CD8-positive, alpha-beta memory T cell (primary cell): ENCODE measurements around the gene CCK. TPM values are rescaled to one million over a fixed set of nuclear protein-coding genes. Genes with fewer than 3 reads are reported as not detected.

Source experiments
- CTCF ChIA-PET: fragments of 350-600 bp; sonication (Branson Sonifier 250); formaldehyde crosslinking; loops from one replicate; lab custom pipeline; 2021; ENCODE audit warnings: antibody characterized with exemption; lab: Charles Lee
- POLR2A ChIA-PET: fragments of 350-600 bp; sonication (Branson Sonifier 250); formaldehyde crosslinking; loops from one replicate; lab custom pipeline; 2021; ENCODE audit warnings: antibody characterized with exemption; lab: Charles Lee
- DNase-seq, 5 donors: peaks; one replicate each; pipeline versions ENCODE4 v3.0.0 to v3.0.0-alpha.2; 2020 to 2022; ENCODE audit warnings: mixed read lengths in 1 of 5
- H3K27ac ChIP-seq: one replicate; pipeline ENCODE4 v1.7.0; 2013; ENCODE audit warnings: low read depth, mild to moderate bottlenecking, low read length, moderate library complexity
- H3K27me3 ChIP-seq: 2 replicates; pipeline ENCODE4 v1.7.0; 2013; ENCODE audit warnings: low read length, mild to moderate bottlenecking; ENCODE audit not compliant: insufficient read depth, poor library complexity, severe bottlenecking
- H3K36me3 ChIP-seq: 2 replicates; pipeline ENCODE4 v1.7.0; 2013; ENCODE audit warnings: mild to moderate bottlenecking, low read length, moderate library complexity; ENCODE audit not compliant: insufficient read depth
- H3K4me1 ChIP-seq: 2 replicates; pipeline ENCODE4 v1.7.0; 2013; ENCODE audit warnings: mild to moderate bottlenecking, low read length, moderate library complexity; ENCODE audit not compliant: insufficient read depth
- H3K4me3 ChIP-seq: 2 replicates; pipeline ENCODE4 v1.7.0; 2013; ENCODE audit warnings: mild to moderate bottlenecking, low read length
- H3K9me3 ChIP-seq: 2 replicates; pipeline ENCODE4 v1.7.0; 2013; ENCODE audit warnings: mild to moderate bottlenecking, low read length
- H3K27ac Mint-ChIP-seq, 8 donors: one replicate each; pipeline ENCODE4 v1.8.0; 2020 to 2021; ENCODE audit warnings: mixed read lengths in 8 of 8, mild to moderate bottlenecking in 6 of 8, inconsistent platforms in 3 of 8, moderate library complexity in 3 of 8
- H3K27me3 Mint-ChIP-seq, 2 donors: one replicate each; pipeline ENCODE4 v1.8.0; 2020 to 2021; ENCODE audit warnings: mixed read lengths in 2 of 2, mild to moderate bottlenecking in 1 of 2, moderate library complexity in 1 of 2
- H3K36me3 Mint-ChIP-seq, 3 donors: one replicate each; pipeline ENCODE4 v1.8.0; 2020 to 2021; ENCODE audit warnings: mixed read lengths in 3 of 3, inconsistent platforms in 1 of 3, mild to moderate bottlenecking in 1 of 3
- H3K4me1 Mint-ChIP-seq, 3 donors: one replicate each; pipeline ENCODE4 v1.8.0; 2020 to 2021; ENCODE audit warnings: mixed read lengths in 3 of 3, inconsistent platforms in 1 of 3, mild to moderate bottlenecking in 1 of 3
- H3K4me3 Mint-ChIP-seq, 7 donors: one replicate each; pipeline ENCODE4 v1.8.0; 2020 to 2021; ENCODE audit warnings: mixed read lengths in 7 of 7, mild to moderate bottlenecking in 6 of 7, moderate library complexity in 4 of 7, inconsistent platforms in 2 of 7
- H3K9me3 Mint-ChIP-seq, 5 donors: one replicate each; pipeline ENCODE4 v1.8.0; 2020 to 2022; ENCODE audit warnings: mixed read lengths in 5 of 5, mild to moderate bottlenecking in 3 of 5, moderate library complexity in 2 of 5, inconsistent platforms in 1 of 5
- polyA plus RNA-seq: library from polyadenylated mRNA; unstranded; fragments of 300-500 nt; fragmentation: Illumina TruSeq; gene quantifications from one replicate; pipeline ENCODE4 v1.2.3, GENCODE V29; 2021
- total RNA-seq, 2 experiments: library from RNA; stranded (reverse); gene quantifications; one replicate each; pipeline ENCODE4 v1.2.3, GENCODE V29; 2021

Gene CCK
- total and polyA plus RNA-seq, 3 experiments from 2014 or later = not detected

DNA sequence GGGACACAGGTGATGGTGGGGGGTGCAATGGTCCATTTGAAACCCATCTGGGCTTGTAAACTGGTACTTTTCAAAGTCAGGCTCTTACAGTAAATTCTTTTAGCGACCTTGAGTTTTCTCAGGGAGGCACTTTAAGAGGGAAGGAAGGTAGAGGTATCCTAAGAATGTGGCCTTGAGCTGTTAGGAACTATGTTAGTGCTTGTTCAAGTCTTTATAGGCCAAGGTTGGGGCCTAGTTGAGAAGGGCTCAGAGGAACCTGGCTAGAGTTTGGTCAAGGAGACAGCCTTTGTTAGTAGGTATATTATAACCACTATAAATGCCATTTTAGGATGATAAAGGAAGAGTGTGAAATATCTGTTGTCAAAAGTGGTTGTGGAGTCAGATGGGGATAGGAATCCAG is 9.2 kb upstream of the CCK start:
- no peak overlapping the region for H3K27ac Mint-ChIP-seq
- H3K36me3 ChIP-seq = no peaks in the 10 kb centered on the region
- H3K27me3 Mint-ChIP-seq = peaks cover 6 to 8% of the 10 kb centered on the region in 2 donors
- no peak overlapping the region for H3K27ac ChIP-seq
- no peak for DNase-seq
- H3K4me3 Mint-ChIP-seq = no peak overlapping the region
- no peak overlapping the region for H3K4me3 ChIP-seq
- no peaks in the 10 kb centered on the region for H3K27me3 ChIP-seq
- no peaks in the 10 kb centered on the region for H3K4me1 ChIP-seq
- H3K9me3 ChIP-seq = no peaks in the 10 kb centered on the region
- ChIA-PET CTCF (no interaction called here), POLR2A (no interaction called here)
- H3K4me1 Mint-ChIP-seq = no peaks in the 10 kb centered on the region
- H3K9me3 Mint-ChIP-seq = peaks cover under 1 to 23% (median 5%) of the 10 kb centered on the region in 5 donors
- H3K36me3 Mint-ChIP-seq = peaks cover 0 to 2% (median 0%) of the 10 kb centered on the region in 3 donors

DNA sequence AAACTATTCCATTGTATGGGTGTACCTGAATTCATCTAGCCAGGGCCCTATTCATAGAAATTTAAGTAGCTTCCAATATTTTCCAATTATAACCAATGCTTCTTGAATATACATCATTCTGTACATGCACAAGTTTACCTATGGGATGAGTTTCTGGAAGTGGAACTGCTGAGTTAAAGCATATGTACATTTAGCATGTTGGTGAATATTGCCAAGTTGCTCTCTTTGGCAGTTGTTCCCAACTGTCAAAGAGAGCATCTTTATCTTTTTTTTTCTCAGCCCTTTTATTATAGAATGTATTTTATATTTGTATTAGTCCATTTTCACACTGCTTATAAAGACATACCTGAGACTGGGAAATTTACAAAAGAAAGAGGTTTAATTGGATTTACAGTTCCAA is 8.3 kb upstream of the CCK start:
- ChIA-PET CTCF (no interaction called here), POLR2A (no interaction called here)
- H3K27ac ChIP-seq = no peak overlapping the region
- Mint-ChIP-seq H3K4me1 (no peaks in the 10 kb centered on the region), H3K36me3 (peaks cover 0 to 2% (median 0%) of the 10 kb centered on the region in 3 donors), H3K27ac (no peak overlapping the region), H3K9me3 (peaks cover 0 to 14% (median 5%) of the 10 kb centered on the region in 5 donors), H3K27me3 (peaks cover 6 to 17% of the 10 kb centered on the region in 2 donors), H3K4me3 (no peak overlapping the region)
- H3K27me3 ChIP-seq = no peaks in the 10 kb centered on the region
- H3K36me3 ChIP-seq = no peaks in the 10 kb centered on the region
- no peaks in the 10 kb centered on the region for H3K4me1 ChIP-seq
- no peak for DNase-seq
- no peak overlapping the region for H3K4me3 ChIP-seq
- no peaks in the 10 kb centered on the region for H3K9me3 ChIP-seq

DNA sequence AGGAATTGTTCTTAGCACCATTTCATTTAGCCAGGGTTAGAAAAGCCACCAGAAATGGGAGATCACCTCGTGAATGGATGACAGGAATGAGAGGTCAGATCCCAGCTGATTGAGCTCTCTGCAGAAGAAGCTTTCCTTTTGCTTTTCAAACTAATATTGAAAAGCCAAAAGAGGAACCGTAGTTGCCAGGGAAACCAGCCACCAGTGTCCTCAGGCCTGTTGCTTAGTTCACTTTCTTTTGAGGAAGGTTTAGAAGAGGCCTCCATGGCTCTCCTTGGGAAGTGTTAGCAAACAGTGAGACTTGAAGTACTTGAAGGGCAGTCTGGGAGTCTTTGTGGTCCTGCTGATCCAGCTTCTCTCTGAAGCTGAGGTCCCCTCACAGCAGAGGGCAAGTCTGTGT is 7.4 kb upstream of the CCK start:
- Mint-ChIP-seq H3K27me3 (peaks cover 6 to 26% of the 10 kb centered on the region in 2 donors), H3K4me3 (no peak overlapping the region)
- CTCF ChIA-PET = no interaction called here

DNA sequence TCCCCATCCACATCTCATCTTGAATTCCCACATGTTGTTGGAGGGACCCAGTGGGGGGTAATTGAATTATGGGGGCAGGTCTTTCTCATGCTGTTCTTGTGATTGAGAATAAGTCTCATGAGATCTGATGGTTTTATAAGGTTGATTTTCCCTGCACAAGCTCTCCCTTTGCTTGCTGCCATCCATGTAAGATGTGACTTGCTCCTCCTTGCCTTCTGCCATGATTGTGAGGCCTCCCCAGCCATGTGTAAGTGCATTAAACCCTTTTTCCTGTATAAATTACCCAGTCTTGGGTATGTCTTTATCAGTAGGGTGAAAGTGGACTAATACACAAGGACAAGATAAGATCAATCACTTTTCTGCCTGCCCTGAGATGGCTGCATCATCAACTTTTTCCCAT is 5.8 kb upstream of the CCK start:
- Histone ChIP-seq H3K27ac (no peak overlapping the region), H3K4me3 (no peak overlapping the region), H3K27me3 (no peaks in the 10 kb centered on the region), H3K36me3 (no peaks in the 10 kb centered on the region), H3K4me1 (no peaks in the 10 kb centered on the region), H3K9me3 (no peaks in the 10 kb centered on the region)
- DNase-seq = no peak
- no peaks in the 10 kb centered on the region for H3K4me1 Mint-ChIP-seq
- H3K27me3 Mint-ChIP-seq = peaks cover 16 to 41% of the 10 kb centered on the region in 2 donors
- H3K4me3 Mint-ChIP-seq = no peak overlapping the region
- ChIA-PET CTCF (no interaction called here), POLR2A (no interaction called here)
- peaks cover 0 to 4% (median 0%) of the 10 kb centered on the region in 3 donors for H3K36me3 Mint-ChIP-seq
- H3K9me3 Mint-ChIP-seq = peaks cover 0 to 11% (median 5%) of the 10 kb centered on the region in 5 donors
- no peak overlapping the region for H3K27ac Mint-ChIP-seq

More for the DNA sequence above, 7.4 kb upstream of the CCK start:
- POLR2A ChIA-PET = no interaction called here
- Histone ChIP-seq H3K27ac (no peak overlapping the region), H3K4me3 (no peak overlapping the region), H3K4me1 (no peaks in the 10 kb centered on the region), H3K9me3 (no peaks in the 10 kb centered on the region), H3K27me3 (no peaks in the 10 kb centered on the region), H3K36me3 (no peaks in the 10 kb centered on the region)
- Mint-ChIP-seq H3K36me3 (peaks cover 0 to 4% (median 0%) of the 10 kb centered on the region in 3 donors), H3K27ac (no peak overlapping the region), H3K9me3 (peaks cover 0 to 11% (median 5%) of the 10 kb centered on the region in 5 donors), H3K4me1 (no peaks in the 10 kb centered on the region)
- no peak for DNase-seq

DNA sequence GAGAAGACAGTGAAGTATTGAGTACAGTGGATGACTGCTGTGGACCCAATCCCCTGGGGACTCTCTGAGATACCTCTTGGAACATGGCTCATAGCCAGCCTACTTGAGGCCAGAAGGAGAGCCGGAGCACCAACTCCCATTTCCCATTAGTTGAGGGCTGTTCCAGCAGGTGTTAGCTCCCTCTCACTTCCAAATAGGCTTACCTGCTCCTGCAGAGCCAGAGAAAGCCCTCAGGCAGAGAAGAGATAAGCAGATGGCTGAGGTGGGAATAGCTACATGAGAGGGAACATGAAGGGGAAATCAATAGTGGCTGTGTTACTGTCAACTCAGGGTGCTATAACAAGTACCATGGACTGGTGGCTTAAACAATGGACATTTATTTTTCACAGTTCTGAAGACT is 4.6 kb upstream of the CCK start:
- Mint-ChIP-seq H3K27ac (no peak overlapping the region), H3K27me3 (peaks cover 19 to 45% of the 10 kb centered on the region in 2 donors), H3K4me1 (no peaks in the 10 kb centered on the region), H3K36me3 (peaks cover 0 to 4% (median 0%) of the 10 kb centered on the region in 3 donors), H3K9me3 (peaks cover 0 to 11% (median 5%) of the 10 kb centered on the region in 5 donors), H3K4me3 (no peak overlapping the region)
- H3K4me1 ChIP-seq = no peaks in the 10 kb centered on the region
- H3K4me3 ChIP-seq = no peak overlapping the region
- H3K27me3 ChIP-seq = no peaks in the 10 kb centered on the region
- CTCF ChIA-PET = interaction anchor here (0.8 kb wide), 2 partner anchors 10 to 79 kb away, joined by 3 to 4 read pairs; no protein-coding TSS in a partner anchor
- DNase-seq = no peak
- no peak overlapping the region for H3K27ac ChIP-seq
- POLR2A ChIA-PET = no interaction called here
- no peaks in the 10 kb centered on the region for H3K9me3 ChIP-seq
- H3K36me3 ChIP-seq = no peaks in the 10 kb centered on the region

DNA sequence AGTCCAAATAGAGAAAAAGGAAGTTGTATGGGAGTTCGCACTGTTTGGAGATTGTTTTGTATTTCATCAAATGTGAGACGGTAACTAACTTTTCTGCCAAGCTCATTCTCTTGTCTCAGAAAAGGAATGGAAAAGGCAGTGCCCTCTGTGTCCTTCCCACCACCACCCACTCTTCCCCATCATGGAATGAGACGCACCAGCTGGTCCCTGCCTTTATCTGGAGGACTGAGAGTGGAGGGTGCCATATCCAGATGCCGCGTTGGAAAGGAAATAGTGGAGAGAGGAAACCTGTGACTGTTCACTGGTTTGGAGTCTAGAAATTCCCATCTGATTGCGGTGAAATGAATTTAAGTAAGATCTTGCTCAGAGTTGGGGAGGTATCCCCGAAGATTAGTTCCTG is 3.7 kb upstream of the CCK start:
- CTCF ChIA-PET = no interaction called here
- Histone ChIP-seq H3K27me3 (peaks cover 3% of the 10 kb centered on the region), H3K4me1 (no peaks in the 10 kb centered on the region), H3K27ac (no peak overlapping the region), H3K36me3 (no peaks in the 10 kb centered on the region), H3K9me3 (no peaks in the 10 kb centered on the region), H3K4me3 (no peak overlapping the region)
- Mint-ChIP-seq H3K9me3 (peaks cover 0 to 11% (median 5%) of the 10 kb centered on the region in 5 donors), H3K36me3 (peaks cover 0 to 4% (median 0%) of the 10 kb centered on the region in 3 donors), H3K4me1 (peaks cover under 1 to 1% (median under 1%) of the 10 kb centered on the region in 3 donors), H3K27me3 (peaks cover 24 to 47% of the 10 kb centered on the region in 2 donors), H3K27ac (peak overlapping the region in 1 of 8 donors; percentile 19), H3K4me3 (no peak overlapping the region)
- POLR2A ChIA-PET = no interaction called here
- no peak for DNase-seq

DNA sequence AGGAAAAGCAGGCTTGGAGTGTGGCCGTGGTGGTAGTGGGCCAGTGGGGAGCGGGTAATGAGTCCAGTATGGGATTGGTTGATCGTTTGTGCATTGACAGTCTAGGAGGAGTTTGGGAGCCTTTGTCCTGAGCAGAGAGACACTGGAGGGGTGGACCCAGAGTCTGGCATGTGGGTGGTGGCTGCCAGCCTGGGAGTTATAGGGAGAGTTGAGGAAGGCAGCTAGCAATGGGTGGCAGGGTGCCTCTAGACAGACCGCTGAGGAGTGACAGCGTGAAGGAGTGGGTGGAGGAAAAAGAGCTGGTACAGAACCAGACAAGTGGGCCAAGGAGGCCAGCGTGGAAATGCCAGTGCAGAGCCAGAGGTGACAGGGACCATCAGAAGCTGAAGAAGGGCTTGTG is 1.9 kb upstream of the CCK start:
- H3K9me3 ChIP-seq = no peaks in the 10 kb centered on the region
- peaks cover 16% of the 10 kb centered on the region for H3K27me3 ChIP-seq
- H3K36me3 ChIP-seq = no peaks in the 10 kb centered on the region
- no peak overlapping the region for H3K27ac Mint-ChIP-seq
- no peak overlapping the region for H3K4me3 ChIP-seq
- no peak for DNase-seq
- H3K9me3 Mint-ChIP-seq = peaks cover 0 to 11% (median 5%) of the 10 kb centered on the region in 5 donors
- peaks cover 0 to 4% (median 0%) of the 10 kb centered on the region in 3 donors for H3K36me3 Mint-ChIP-seq
- no peaks in the 10 kb centered on the region for H3K4me1 ChIP-seq
- no peak overlapping the region for H3K4me3 Mint-ChIP-seq
- peaks cover 35 to 61% of the 10 kb centered on the region in 2 donors for H3K27me3 Mint-ChIP-seq
- no peak overlapping the region for H3K27ac ChIP-seq
- CTCF ChIA-PET = no interaction called here
- peaks cover 6 to 14% (median 8%) of the 10 kb centered on the region in 3 donors for H3K4me1 Mint-ChIP-seq
- POLR2A ChIA-PET = no interaction called here

DNA sequence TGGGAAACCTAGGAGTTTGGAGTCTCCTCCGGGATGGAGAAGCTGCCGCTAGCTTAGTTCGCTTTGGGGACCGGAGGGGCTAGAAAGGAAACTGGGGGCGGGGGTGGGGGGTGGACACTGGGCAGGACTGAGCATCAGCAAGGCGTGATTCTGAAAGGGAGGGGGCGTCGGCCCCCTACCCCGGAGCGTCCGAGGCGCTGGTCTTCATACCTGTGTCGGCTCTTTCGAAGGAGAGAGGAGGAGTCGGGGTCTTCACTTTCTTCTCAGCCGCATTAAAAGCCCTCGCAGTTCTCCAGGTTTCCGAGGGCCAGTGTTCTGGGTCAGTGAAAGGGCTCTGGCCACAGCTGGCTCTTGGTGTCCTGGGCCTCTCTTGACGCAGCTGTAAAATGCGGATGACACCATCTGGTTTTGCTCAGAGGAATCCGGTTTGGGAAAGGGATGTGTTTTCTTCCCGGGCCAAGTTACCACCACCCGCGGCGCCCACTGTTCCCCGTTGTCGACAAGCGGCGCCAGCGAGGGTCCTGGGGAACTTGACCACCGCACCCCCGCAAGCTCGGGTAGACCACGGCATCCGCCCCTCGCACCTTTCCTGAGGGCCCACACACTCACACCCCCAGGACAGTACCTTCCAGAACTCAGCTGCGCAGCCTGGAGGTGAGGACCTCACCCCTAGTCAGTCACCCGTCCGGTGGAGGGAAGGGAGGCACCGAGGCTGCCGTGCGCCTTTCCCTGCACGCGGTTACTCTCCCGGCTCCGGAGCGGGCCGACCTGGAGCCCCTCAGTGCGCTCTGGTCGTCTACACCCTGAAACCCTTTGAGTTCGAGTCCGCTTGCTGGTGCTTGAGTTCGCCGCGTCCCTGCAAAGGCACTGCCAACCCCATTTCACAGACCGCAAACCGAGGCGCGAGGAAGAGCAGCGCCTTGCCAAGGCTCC is 660 bp downstream of the CCK start:
- Histone ChIP-seq H3K27me3 (peaks cover 23% of the 10 kb centered on the region), H3K4me3 (no peak overlapping the region), H3K4me1 (no peaks in the 10 kb centered on the region), H3K36me3 (no peaks in the 10 kb centered on the region), H3K27ac (no peak overlapping the region), H3K9me3 (no peaks in the 10 kb centered on the region)
- no peak for DNase-seq
- Mint-ChIP-seq H3K4me1 (peaks cover 6 to 14% (median 8%) of the 10 kb centered on the region in 3 donors), H3K9me3 (peaks cover 0 to 1% (median 0%) of the 10 kb centered on the region in 5 donors), H3K36me3 (peaks cover 0 to 4% (median 0%) of the 10 kb centered on the region in 3 donors), H3K27ac (no peak overlapping the region), H3K27me3 (peaks cover 43 to 77% of the 10 kb centered on the region in 2 donors), H3K4me3 (no peak overlapping the region)
- ChIA-PET POLR2A (no interaction called here), CTCF (no interaction called here)
